SIG-M5 (cell line): ENCODE data around the gene RIPK3.
"Not testable (repeated sequence)": the region's sequence is repeated elsewhere in the genome, so short reads cannot be mapped to it uniquely, and the experiment has no call there.

ENCODE experiments used
- DNase-seq: peaks from one replicate; lab custom pipeline; 2025; lab: John Stamatoyannopoulos, UW

Gene RIPK3

DNA sequence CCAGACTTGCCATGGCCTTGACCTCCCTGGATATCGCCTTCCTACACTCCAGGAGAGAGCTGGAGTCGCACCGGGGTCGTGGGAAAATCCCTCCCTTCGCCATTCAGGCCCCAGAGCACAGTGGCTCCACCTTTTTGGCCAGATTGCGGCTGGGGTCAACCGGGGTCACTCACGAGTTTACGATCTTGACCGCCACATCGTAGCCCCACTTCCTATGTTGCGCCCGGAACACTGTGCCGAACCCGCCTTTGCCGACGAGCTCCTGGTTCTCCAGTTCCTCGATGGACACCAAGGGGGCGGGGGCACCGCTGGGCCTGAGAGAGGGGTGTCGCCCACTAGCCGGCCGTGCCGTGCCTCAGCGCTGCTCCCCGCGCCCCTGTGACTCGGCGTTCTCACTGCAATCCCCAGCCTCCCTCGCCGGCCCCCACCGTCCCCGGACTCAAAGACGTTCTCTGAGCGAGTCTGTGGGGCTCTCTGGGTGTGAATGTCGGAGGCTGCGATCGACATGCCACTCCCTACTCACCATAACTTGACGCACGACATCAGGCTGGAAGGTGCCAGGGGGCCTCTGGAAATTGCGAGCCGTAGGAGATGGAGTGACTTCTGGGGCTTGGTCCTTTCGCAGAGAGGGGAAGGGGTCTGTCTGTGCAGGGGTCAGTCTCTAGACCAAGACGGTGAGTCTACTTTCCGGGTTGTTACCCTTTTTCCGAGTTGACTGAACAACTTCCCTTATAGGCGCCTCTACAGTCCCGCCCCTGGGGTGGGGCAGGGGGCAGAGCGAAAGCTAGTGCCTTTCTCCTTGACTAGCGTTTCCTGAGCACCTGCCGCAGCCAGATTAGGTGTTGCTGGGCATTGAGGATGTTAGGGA is at the start of gene RIPK3:
RIPK3 (minus strand) TSS at position 708 of the 868 bp plus-strand sequence; CDS start at position 543, 165 bp downstream.
- no peak for DNase-seq

DNA sequence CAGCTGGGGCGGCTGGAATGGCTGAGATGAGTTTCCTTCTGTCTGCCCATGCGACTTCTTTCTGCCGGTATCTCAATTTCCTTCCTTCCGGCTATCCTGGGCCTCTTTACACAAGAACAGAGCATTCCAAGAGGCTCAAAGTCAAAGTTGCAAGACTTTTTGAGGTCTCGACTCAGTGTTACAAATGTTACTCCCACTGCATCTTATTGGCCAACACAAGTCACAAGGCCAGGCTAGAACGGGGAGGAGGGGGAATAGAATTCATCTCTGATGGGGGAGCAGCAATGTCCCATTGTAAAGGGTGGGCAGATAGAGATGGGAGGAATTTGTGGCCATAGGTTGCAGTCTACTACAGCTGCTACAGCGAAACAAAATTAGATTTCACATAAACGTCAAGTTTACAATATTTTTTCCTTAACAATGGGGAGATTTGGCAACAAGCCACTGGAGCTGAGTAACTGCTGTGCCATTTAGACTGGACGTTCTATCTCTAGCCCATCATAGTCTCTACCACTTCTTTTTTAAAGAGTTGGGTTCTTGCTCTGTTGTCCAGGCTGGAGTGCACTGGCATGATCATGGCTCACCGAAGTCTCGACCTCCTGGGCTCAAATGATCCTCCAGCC is 49.5 kb upstream of the RIPK3 start:
- no peak for DNase-seq

DNA sequence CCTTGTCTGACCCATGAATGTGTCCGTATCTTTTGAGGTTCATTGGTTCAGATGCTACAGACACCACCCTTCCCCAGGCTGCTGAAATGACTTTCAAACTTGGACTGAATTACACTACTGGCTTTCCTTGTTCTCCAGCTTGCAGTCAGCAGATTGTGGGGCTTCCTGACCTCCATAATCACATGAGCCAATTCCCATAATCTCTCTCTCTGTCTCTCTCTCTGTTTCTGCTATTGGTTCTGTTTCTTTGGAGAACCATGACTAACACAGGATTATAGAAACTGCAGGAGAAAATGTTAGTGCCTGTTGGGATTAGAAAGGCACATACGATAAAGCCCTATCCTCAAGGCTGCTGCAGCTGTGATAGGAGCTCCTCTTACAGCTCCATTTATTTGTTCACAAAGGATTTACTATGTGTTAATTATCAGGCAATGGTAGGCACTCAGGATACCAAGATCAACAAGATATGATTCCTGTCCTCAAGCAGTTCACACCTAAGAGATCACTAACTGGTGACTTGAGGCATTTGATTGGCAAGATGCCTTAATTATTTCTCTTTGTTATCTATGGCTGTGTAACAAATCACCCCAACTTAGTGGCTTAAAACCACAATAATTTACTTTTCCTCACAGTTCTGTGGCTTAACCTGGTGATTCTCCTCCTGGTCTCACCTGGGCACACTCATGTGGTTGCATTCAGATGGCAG is 48.8 kb upstream of the RIPK3 start:
- DNase-seq, result no peak

DNA sequence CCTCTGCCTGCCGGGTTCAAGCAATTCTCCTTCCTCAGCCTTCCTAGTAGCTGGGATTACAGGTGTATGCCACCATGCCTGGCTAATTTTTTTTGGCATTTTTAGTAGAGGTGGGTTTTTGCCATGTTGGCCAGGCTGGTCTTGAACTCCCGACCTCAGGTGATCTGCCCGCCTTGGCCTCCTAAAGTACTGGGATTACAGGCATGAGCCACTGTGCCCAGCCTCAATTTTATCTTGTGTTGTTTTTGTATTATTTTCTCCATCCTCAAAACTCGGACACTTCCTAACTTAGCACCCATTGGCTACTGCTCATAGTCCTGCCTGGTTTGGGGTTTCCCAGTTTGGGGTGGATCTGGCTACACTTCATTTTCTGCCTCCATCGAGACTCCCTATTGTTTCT is 47.8 kb upstream of the RIPK3 start:
- DNase-seq, result not testable (repeated sequence)

DNA sequence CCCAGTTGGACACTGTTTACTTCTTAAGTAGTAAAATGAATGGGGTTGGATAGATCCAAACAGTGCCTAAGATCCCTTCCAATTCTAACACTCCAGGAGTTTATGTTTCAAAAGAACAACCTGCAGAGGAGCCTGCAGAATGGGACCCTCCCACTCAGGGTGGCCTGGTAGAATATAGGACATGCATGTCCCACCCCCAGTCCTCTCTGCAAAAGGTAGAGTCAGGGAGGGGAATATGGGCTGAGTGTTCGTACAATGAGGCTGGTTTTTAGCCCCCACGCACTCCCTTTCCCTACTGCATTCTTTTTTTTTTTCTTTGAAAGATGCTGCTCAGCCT is 47.2 kb upstream of the RIPK3 start:
- DNase-seq, result no peak

DNA sequence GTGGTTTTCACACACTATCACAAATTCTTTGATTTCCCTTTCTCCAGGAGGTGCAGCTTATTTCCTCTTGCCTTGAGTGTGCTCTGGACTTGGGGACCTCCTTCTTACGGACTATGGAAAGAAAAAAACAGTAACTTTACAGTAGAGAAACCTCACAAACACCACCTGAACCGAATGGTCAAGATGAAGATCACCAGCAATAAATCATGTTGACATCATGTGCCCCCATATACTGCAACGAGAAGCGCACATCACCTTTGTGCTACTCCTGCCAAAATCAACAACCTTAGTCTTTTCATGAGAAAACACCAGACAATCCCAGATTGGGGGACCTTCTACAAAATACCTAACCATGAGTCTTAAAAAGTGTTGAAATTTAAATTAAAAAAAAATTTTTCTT is 45.7 kb upstream of the RIPK3 start:
- DNase-seq, result no peak

DNA sequence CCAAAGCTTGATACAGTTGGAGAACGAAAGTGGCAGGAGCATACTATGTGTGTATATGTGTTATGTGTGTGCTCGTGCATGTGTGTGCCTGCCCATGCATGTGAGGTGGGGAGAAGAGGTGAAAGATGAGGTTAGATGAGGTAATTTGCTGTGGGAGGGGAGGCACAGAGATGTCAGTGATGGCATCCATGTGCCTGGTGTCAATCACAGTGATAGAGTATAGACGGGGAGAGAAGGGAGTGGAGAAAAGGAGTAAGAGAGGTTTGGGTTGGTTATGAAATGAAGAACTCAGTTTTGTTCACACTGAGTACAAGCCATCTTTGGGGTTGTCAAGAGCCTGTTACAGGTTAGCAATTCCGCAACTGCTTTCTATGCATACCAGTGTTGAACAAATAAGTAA is 44.4 kb upstream of the RIPK3 start:
- DNase-seq, result no peak

DNA sequence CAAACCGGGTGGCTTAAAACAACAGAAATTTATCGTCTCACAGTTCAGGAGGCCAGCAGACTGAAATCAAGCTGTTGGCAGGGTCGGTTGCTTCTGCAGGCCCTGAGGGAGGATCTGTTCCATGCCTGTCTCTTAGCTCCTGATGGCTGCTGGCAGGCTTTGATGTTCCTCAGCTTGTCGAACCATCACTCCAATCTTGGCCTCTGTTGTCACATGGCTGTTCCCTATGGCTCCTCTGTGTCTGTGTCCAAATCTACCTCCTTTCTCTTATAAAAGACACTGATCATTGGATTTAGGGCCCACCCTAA is 42.2 kb upstream of the RIPK3 start:
- no peak for DNase-seq

DNA sequence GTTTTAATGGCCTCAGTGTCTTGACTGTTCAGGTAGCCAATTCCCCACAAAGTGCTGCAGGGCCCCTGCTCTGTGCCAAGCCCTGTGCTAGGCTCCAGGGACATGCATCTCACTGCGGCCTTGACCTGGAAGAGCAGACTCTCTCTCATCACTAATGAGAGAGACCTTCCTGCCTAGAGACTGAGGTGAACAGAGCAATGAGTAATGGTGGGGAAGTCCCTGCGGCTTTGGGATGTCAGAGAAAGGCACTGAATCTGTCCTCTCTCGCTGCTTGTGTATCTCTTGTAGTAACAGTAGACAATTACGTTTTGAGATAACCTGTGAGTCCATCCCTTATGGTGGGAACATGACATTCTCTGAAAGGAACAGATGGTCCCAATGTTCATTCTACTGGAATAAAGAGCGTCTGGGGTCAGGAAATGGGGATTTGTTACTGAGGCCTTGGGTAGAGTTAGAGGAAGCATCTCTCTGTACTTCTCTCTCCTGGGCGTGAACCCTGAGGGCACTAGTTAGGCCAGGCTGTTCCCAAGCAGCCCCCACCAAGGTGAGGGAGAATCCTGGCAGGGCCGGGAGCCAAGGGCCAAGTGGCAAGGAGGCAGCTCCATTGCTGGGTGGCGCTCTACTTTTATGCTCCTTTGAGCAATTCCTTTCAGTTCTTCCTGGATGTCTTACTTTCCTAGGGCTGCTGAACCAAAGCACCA is 41.7 kb upstream of the RIPK3 start:
- DNase-seq, result no peak

DNA sequence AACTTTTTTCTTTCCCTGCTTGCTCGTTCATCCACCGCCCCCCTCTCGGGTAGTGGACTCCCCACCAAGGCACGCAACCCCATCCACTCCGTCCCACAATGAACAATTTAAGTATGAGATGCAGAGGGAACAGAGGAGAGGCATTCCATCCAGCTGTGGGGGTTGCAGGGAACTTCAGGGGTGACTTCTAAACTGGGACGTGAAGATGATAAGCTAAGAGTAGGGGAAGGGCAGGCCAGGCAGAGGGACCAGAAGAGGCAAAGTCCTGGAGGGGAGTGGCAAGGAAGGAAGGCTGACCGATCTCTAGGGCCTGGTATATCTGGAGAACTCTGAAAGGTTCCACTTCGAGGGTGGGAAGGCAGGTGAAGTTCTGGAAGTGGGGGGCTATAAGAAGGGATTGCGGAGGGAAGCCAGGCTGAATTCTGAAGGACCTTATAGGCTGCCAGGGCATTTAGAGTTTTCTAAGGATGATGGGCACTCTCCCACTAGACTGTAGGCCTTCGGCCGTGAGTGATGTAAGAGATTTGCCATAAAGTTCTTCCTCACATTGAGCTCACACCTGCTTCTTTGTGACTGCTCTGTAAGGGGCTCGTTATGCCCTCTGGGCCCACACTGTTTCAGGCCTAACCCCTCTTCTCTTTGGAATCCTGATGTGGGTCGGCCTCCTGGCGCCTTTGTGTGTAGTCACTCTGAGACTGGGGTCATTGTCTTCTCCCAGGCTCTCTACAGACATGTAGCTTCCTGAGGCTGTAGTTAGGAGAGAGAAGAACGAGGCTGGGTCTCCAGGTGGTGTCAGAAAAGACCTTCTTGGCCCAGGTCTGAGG is 40.3 kb upstream of the RIPK3 start:
- DNase-seq, result no peak

DNA sequence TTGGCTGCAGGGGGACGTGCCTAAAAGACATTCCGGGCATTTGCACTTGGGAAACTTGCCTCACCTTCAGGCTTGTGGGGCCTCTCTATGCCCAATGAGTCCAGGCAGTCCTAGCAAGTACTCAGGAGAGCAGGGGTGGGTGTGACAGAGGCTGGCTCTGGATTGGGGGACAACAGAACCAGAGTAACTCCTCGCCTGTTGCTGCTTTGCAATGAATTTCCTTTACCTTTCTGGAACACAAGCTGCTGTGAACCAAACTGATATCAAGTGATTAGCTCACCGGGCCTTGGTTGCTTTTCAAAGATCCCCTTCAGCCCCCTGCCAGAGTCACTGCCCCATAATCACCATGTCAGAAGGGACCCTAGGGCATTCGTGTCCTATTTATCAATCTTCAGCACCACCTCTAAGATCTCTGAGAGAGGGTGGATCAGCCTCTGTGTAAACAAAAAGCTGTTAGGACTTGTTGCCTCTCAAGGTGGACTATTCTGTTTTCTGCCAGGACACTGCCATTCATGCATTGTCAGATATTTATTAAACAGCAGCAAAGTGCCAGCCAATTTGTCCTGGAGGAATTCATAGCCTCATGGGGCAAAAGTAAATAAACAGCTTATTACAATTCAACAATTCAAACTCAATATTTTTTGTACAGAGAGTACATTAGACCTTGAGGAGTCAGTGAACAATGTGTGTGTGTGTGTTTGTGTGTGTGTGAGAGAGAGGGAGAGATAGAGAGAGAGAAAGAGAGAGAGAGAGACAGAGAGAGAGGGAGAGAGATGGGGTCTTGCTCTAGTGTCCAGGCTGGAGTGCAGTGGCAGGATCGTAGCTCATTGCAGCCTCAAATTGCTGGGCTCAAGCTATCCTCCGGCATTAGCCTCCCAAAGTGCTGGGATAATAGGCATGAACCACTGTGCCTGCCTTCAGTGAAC is 39.5 kb upstream of the RIPK3 start:
- no peak for DNase-seq

DNA sequence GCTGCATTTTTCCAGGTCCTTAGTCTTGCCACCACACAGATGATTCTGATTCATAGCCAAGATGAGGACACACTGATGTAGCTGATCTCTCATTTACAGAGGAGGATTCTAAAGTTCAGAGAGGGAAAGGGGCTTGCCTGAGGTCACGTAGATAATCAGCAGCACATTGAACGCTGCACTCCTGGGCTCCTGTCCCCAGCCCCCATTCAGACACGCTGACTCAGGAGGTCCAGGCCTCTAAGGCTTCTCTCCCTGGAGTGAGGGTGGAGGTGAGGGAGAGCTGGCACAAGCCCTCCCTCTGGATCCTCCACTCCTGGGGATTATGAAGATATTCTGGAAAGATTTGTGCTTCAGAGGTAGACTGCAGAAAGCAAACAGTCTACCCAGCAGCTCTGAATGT is 38.5 kb upstream of the RIPK3 start:
- DNase-seq, result no peak

DNA sequence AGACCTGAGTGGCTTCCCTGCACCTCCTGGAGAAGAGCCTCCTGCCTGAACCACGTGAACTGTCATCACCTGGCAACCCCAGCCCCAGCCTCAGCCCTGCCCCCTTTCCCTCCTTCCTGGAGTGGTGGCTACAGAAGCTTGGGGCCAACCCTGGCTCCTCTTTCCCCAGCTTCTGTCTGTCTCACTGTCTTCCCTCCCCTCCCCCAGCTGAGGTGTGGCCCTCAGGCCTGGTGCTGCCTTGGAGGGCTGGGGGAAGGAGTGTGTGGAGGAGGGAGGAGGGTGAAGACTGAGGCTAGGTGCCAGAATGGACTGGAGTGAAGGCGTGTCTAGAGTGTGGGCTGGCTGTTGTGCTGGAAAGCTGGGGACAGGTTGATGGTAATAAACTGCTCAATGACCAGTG is 37.9 kb upstream of the RIPK3 start:
- no peak for DNase-seq

DNA sequence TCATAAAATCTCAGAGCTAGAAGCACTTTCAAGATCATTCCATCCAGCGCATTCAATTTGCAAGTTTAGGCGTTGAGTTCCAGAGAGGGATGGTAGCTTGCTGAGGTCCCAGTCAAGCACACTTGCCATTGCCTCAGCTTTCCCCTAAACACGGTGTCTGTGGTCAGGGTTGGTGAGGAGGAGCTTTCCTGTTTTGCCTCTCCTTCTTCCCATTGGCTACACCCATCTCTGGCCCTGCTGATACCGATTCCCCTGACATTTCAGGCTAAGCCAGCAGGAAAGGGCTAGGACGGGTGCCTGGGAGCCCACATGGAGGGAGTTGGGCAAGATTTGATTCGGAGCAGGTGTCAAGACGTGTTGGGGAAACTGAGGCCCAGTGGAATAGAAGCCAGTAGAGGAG is 37.3 kb upstream of the RIPK3 start:
- no peak for DNase-seq

DNA sequence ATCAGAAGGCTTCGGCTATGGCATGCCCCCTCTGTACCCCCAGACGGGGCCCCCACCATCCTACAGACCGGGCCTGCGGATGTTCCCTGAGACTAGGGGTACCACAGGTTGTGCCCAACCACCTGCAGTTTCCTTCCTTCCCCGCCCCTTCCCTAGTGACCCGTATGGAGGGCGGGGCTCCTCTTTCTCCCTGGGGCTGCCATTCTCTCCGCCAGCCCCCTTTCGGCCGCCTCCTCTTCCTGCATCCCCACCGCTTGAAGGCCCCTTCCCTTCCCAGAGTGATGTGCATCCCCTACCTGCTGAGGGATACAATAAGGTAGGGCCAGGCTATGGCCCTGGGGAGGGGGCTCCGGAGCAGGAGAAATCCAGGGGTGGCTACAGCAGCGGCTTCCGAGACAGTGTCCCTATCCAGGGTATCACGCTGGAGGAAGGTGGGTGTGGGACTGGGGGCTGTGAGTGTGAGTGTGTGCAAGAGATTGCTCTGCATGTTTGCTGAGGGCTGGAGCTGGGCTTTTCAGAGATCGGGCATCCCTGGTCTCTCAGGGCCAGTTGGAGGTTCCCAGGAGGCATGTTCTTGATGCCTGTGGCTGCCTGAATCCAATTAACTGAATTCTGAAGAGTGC is 36.8 kb upstream of the RIPK3 start:
- DNase-seq, result no peak

DNA sequence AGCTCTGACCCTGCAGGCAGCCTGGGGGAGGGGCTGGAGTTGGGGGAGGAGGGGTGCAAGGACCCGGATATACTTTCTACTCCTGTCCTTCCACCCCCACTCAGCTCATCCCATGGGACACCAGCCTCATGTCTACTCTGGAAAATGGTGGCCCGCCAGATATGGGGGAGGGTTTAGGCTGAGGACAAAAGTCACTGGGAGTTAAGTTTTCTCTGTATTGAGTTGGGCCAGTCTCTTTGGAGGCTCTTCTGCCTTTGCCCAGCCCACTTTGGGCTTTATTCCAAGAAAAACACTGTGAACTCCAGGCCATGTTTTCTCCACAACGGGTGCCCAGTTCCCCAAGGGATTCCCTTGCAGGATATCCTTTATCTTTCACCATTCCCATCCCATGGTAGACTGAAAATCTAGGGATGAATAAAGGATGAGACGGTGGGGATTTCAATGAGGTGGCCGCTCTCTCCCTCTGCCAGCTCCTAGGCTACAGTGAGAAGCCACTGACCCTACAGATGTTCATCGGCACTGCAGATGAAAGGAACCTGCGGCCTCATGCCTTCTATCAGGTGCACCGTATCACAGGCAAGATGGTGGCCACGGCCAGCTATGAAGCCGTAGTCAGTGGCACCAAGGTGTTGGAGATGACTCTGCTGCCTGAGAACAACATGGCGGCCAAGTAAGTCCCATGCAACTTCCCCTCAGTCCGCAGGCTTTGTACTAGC is 33.1 kb upstream of the RIPK3 start:
- DNase-seq, result no peak

DNA sequence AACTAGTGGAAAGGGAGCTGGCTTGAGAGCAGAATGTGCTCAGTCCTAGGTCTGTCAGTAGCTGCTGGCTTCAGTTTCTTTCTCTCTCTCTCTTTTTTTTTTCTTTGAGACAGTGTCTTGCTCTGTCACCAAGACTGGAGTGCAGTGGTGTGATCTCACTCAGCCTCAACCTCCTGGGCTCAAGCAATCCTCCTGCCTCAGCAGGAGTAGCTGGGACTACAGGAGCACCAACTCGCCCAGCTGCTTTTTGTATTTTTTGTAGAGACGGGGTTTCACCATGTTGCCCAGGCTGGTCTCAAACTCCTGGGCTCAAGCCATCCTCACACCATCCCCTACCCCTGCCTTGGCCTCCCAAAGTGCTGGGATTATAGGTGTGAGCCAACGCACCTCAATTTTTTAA is 31.8 kb upstream of the RIPK3 start:
- not testable (repeated sequence) for DNase-seq

DNA sequence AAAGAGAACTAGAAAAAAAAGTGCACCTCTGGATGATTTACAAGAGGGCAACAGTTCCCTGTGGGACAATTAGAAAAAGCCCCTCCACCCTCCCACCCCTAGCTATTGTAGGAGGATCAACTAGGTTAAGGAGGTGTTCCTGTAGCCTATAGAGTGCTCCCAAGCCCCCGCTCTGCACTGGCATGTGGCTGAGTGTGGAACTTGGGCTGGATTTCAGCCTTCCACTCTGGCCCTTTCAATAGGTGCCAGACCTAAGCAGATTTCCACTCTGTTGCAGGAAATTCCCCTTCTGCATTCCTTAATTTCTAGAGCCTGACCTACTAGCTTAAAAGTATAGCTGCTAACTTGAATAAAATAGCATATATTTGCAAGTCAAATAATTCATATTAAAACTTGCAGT is 31.0 kb upstream of the RIPK3 start:
- DNase-seq, result no peak

DNA sequence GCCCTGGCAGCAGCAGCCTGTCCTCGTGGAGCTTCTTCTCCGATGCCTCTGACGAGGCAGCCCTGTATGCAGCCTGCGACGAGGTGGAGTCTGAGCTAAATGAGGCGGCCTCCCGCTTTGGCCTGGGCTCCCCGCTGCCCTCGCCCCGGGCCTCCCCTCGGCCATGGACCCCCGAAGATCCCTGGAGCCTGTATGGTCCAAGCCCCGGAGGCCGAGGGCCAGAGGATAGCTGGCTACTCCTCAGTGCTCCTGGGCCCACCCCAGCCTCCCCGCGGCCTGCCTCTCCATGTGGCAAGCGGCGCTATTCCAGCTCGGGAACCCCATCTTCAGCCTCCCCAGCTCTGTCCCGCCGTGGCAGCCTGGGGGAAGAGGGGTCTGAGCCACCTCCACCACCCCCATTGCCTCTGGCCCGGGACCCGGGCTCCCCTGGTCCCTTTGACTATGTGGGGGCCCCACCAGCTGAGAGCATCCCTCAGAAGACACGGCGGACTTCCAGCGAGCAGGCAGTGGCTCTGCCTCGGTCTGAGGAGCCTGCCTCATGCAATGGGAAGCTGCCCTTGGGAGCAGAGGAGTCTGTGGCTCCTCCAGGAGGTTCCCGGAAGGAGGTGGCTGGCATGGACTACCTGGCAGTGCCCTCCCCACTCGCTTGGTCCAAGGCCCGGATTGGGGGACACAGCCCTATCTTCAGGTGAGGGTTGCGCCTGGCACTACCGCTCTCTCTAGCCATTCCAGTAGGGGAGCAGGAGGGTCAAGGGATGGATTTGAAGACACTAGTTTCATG is 30.3 kb upstream of the RIPK3 start:
- DNase-seq, result no peak
